ENCODE data around the gene ABCF2. TPM values are rescaled to one million over a fixed set of nuclear protein-coding genes. Genes with fewer than 3 reads are reported as not detected.
A peak's percentile ranks its signal among the peaks of the same experiment; 100 is the strongest.

The ABCF2 gene
- total and polyA plus RNA-seq, 10 of the 15 experiments (the other 5 are each of a cell fraction or from before 2014, with no cell fraction given) = 29.3 to 76.3 (median 57.1) TPM

DNA sequence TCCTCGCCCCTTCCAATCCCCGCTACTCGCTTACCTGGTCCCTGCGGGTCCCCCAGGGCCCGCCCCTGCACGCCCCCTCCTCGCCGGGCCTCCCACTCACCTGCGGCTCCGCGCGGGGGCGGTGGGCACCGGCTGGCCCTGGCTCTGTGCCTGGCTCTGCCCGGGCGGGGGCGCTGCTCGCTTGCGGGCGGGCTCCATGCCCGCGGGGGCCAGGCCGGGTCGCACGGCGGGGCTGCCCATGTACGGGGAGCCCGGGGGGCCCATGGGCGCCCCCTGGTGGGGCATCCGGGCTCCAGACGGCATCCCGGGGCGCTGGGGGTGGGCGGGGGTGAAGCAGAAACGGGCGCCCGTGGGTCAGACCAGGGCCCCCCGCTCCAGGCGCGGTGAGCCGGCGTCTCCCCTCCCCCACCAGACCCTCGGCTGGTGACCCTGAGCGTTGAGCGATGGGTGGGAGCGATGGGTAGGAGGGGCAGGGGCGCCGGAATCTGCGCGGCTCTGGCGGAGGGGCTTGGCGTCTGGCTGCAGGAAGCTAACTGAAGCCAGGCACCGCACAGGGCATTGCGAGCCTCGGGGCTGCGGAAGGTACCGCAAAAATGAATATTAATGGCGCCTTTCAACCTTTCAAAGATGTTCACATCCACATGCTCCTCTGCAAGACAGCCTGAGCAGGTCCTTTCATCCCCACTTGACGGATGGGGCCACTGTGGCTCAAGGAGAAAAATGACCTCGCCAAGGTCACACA is 18.5 kb upstream of the ABCF2 start (continued):
- TF ChIP-seq MYB (IDR thresholded peaks at IDR 0.05; ENCODE audit: borderline replicate concordance, low read depth, low read length) = no peak
- TF ChIP-seq TCF12 (IDR thresholded peaks at IDR 0.05; ENCODE audit: low read depth, low read length) = no peak
- TF ChIP-seq MYC (IDR thresholded peaks at IDR 0.05; ENCODE audit: insufficient read depth, insufficient read length, insufficient replicate concordance, low read length, severe bottlenecking) = no peak
- TF ChIP-seq NFYB (IDR thresholded peaks at IDR 0.05; ENCODE audit: insufficient read depth, low read depth, low read length) = no peak
- no peak for TF ChIP-seq PAX8 (IDR thresholded peaks at IDR 0.05)
- no peak for TF ChIP-seq BRCA1 (IDR thresholded peaks at IDR 0.05; ENCODE audit: low read depth, low read length)
- no peak for TF ChIP-seq ZNF207 (IDR thresholded peaks at IDR 0.05; ENCODE audit: borderline replicate concordance)
- TF ChIP-seq, protein P1, sequence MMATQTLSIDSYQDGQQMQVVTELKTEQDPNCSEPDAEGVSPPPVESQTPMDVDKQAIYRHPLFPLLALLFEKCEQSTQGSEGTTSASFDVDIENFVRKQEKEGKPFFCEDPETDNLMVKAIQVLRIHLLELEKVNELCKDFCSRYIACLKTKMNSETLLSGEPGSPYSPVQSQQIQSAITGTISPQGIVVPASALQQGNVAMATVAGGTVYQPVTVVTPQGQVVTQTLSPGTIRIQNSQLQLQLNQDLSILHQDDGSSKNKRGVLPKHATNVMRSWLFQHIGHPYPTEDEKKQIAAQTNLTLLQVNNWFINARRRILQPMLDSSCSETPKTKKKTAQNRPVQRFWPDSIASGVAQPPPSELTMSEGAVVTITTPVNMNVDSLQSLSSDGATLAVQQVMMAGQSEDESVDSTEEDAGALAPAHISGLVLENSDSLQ (IDR thresholded peaks at IDR 0.05) = no peak
- peak in 1 of 2 experiments; percentile 42; a peak in 1 of 4 replicates for TF ChIP-seq BHLHE40 (IDR thresholded peaks at IDR 0.05; ENCODE audit: borderline replicate concordance in 1 of 2, low read depth in 2 of 2, low read length in 1 of 2)
- TF ChIP-seq POLR2A (IDR thresholded peaks at IDR 0.05; ENCODE audit: low read depth, low read length) = no peak
- peak; percentile 27; the same call in 1 of the 2 replicates for TF ChIP-seq IKZF1 (conservative IDR thresholded peaks at IDR 0.05)
- TF ChIP-seq ZNF274 (IDR thresholded peaks at IDR 0.05; ENCODE audit: insufficient read depth, insufficient read length) = no peak
- TF ChIP-seq FOS (IDR thresholded peaks at IDR 0.05; ENCODE audit: borderline replicate concordance, extremely low read depth, insufficient read length) = no peak
- TF ChIP-seq SP1 (IDR thresholded peaks at IDR 0.05; ENCODE audit: low read depth, low read length) = no peak
- no peak for TF ChIP-seq ZBED1 (IDR thresholded peaks at IDR 0.05; ENCODE audit: borderline replicate concordance)
- TF ChIP-seq, protein P2, sequence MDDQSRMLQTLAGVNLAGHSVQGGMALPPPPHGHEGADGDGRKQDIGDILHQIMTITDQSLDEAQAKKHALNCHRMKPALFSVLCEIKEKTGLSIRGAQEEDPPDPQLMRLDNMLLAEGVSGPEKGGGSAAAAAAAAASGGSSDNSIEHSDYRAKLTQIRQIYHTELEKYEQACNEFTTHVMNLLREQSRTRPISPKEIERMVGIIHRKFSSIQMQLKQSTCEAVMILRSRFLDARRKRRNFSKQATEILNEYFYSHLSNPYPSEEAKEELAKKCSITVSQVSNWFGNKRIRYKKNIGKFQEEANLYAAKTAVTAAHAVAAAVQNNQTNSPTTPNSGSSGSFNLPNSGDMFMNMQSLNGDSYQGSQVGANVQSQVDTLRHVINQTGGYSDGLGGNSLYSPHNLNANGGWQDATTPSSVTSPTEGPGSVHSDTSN (IDR thresholded peaks at IDR 0.05; ENCODE audit: insufficient replicate concordance, low read depth, low read length) = no peak
- TF ChIP-seq, protein P3, sequence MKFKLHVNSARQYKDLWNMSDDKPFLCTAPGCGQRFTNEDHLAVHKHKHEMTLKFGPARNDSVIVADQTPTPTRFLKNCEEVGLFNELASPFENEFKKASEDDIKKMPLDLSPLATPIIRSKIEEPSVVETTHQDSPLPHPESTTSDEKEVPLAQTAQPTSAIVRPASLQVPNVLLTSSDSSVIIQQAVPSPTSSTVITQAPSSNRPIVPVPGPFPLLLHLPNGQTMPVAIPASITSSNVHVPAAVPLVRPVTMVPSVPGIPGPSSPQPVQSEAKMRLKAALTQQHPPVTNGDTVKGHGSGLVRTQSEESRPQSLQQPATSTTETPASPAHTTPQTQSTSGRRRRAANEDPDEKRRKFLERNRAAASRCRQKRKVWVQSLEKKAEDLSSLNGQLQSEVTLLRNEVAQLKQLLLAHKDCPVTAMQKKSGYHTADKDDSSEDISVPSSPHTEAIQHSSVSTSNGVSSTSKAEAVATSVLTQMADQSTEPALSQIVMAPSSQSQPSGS (IDR thresholded peaks at IDR 0.05; ENCODE audit: low read length) = no peak
- TF ChIP-seq, protein P4, sequence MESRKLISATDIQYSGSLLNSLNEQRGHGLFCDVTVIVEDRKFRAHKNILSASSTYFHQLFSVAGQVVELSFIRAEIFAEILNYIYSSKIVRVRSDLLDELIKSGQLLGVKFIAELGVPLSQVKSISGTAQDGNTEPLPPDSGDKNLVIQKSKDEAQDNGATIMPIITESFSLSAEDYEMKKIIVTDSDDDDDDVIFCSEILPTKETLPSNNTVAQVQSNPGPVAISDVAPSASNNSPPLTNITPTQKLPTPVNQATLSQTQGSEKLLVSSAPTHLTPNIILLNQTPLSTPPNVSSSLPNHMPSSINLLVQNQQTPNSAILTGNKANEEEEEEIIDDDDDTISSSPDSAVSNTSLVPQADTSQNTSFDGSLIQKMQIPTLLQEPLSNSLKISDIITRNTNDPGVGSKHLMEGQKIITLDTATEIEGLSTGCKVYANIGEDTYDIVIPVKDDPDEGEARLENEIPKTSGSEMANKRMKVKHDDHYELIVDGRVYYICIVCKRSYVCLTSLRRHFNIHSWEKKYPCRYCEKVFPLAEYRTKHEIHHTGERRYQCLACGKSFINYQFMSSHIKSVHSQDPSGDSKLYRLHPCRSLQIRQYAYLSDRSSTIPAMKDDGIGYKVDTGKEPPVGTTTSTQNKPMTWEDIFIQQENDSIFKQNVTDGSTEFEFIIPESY (IDR thresholded peaks at IDR 0.05) = no peak
- no peak for TF ChIP-seq HCFC1 (IDR thresholded peaks at IDR 0.05; ENCODE audit: low read length)
- TF ChIP-seq ASH2L (IDR thresholded peaks at IDR 0.05; ENCODE audit: borderline replicate concordance, low read depth) = no peak
- 0 out of 2 replicates have a peak, but pooled peaks have one; percentile 10 for TF ChIP-seq RAD21 (IDR thresholded peaks at IDR 0.05; ENCODE audit: insufficient read depth, low read depth, low read length)
- TF ChIP-seq CBX3 (IDR thresholded peaks at IDR 0.05; ENCODE audit: borderline replicate concordance, low read depth) = no peak
- 0 out of 2 replicates have a peak, but pooled peaks have one; percentile 35 for TF ChIP-seq BACH1 (IDR thresholded peaks at IDR 0.05; ENCODE audit: borderline replicate concordance)
- TF ChIP-seq, protein P5, sequence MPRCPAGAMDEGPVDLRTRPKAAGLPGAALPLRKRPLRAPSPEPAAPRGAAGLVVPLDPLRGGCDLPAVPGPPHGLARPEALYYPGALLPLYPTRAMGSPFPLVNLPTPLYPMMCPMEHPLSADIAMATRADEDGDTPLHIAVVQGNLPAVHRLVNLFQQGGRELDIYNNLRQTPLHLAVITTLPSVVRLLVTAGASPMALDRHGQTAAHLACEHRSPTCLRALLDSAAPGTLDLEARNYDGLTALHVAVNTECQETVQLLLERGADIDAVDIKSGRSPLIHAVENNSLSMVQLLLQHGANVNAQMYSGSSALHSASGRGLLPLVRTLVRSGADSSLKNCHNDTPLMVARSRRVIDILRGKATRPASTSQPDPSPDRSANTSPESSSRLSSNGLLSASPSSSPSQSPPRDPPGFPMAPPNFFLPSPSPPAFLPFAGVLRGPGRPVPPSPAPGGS (IDR thresholded peaks at IDR 0.05; ENCODE audit: borderline replicate concordance, insufficient read depth, low read depth, low read length, poor library complexity, severe bottlenecking) = no peak
